Measurements from ENCODE around the gene DUS3L. TPM values are rescaled to one million over a fixed set of nuclear protein-coding genes. Genes with fewer than 3 reads are reported as not detected.

DUS3L gene
- polyA plus RNA-seq, 1 experiment = 7.8 TPM

DNA sequence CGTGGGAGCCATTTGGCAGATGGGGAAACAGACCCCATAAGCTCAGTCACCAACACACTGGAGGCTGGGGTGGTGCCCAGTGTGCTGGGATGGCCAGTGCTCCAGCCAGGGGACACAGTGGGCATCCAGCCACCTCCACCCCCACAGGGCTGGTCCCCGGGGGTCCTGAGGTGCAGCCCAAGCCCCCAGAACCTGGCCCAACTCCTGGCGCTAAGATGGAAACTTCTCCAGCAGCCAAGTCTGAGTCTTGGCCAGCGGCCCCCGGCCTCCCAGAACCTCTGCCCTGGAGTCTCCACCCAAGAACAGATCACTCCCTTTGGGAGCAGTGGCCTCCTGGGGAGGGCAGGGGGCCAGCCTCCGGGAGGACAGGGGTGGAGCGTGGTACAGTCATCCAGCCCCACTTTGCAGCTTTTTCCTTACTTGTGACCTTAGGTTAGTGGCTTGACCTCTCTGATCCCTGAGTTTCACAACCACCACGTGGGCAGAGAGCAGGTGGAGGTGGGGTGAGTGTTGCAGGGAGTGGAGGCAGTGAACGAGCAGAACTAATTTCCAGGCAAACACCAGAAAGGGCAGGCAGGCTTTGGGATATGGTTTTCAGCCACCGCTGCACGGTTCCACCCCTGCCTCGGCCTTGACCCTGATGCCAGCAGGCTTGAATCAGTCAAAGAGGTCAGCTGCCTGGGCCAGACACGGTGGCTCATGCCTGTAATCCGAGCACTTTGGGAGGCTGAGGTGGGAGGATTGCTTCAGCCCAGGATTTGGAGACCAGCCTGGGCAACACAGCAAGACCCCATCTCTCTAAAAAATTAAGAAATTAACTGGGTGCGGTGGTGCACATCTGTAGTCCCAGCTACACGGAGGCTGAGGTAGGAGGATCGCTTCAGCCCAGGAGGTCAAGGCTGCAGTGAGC lies 9.7 kb upstream of the DUS3L start:
- no peak for DNase-seq (ENCODE audit: low read depth, low spot score)
- CTCF ChIA-PET = interaction anchor here (1.2 kb wide), 1 partner anchor 222 kb away, joined by 4 read pairs; no protein-coding TSS in a partner anchor
- Histone ChIP-seq H3K4me3 (ENCODE audit: low read depth, low read length) (no peak overlapping the region), H3K27ac (ENCODE audit: low read depth, low read length) (no peak overlapping the region), H3K27me3 (ENCODE audit: control insufficient read depth, insufficient read depth, low read length) (peaks cover 34% of the 10 kb centered on the region), H3K9me3 (ENCODE audit: control insufficient read depth, insufficient read depth, low read length) (no peaks in the 10 kb centered on the region; the same call in 1 of the 2 replicates)
- POLR2A ChIA-PET = no interaction called here
- TF ChIP-seq, protein P1, sequence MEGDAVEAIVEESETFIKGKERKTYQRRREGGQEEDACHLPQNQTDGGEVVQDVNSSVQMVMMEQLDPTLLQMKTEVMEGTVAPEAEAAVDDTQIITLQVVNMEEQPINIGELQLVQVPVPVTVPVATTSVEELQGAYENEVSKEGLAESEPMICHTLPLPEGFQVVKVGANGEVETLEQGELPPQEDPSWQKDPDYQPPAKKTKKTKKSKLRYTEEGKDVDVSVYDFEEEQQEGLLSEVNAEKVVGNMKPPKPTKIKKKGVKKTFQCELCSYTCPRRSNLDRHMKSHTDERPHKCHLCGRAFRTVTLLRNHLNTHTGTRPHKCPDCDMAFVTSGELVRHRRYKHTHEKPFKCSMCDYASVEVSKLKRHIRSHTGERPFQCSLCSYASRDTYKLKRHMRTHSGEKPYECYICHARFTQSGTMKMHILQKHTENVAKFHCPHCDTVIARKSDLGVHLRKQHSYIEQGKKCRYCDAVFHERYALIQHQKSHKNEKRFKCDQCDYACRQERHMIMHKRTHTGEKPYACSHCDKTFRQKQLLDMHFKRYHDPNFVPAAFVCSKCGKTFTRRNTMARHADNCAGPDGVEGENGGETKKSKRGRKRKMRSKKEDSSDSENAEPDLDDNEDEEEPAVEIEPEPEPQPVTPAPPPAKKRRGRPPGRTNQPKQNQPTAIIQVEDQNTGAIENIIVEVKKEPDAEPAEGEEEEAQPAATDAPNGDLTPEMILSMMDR (IDR thresholded peaks at IDR 0.05; ENCODE audit: low read depth, low read length) = no peak

DNA sequence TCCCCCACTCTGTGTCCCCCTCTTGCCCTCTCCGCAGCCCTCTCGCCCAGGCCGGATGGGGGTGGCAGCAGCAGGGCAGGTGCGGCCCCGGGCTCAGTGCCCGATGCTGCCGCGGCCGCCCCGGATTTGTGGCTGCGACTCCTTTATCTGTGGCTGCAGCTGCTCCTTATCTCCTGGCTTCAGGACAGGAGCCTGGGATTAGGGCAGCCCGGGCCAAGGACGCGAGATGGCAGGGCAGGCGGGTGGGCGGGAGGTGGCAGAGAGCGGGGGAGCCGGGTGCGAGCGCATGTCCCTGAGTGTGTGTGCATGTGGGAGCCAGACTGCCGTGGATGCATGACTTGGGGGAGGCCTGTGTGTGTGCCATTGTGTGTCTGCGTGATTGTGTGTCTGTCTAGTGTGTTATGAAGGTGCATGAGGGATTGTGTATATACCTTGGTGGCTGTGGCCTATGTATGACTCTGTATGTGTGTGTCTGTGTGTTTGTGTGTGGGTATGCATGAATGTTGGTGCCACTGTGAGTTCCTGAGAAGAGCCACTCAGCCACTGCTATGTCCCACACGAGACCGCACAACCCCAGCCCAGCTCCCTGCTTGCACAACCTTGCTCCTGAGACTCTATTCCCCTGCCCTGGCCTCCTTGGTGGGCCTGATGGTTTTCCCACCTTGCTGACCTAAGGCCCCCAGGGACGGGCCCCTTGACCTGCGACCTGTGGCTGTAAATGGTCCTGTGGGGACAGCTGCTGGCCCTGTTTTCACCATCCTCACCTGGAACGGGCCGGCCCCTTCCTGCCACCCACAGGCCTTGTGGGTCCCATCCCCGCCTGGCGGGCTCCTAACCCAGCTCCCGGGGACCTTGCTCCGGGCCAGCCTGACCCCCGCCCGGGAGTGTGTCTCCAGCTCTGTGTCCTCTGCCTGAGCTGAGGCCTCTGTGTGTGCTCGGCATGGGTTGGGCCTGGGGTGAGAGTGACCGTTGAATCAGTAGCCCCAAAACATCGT lies 8.6 kb upstream of the DUS3L start:
- peaks cover 30% of the 10 kb centered on the region for H3K27me3 ChIP-seq (ENCODE audit: control insufficient read depth, insufficient read depth, low read length)
- CTCF ChIA-PET = interaction anchor here (0.7 kb wide), 1 partner anchor 251 kb away, joined by 3 read pairs; no protein-coding TSS in a partner anchor
- no peak overlapping the region for H3K4me3 ChIP-seq (ENCODE audit: low read depth, low read length)
- TF ChIP-seq, protein P1 (IDR thresholded peaks at IDR 0.05; ENCODE audit: low read depth, low read length) = no peak
- DNase-seq (ENCODE audit: low read depth, low spot score) = no peak
- POLR2A ChIA-PET = interaction anchor here (0.5 kb wide), 1 partner anchor 31 kb away, joined by 9 read pairs; no protein-coding TSS in a partner anchor
- no peaks in the 10 kb centered on the region; the same call in 1 of the 2 replicates for H3K9me3 ChIP-seq (ENCODE audit: control insufficient read depth, insufficient read depth, low read length)
- H3K27ac ChIP-seq (ENCODE audit: low read depth, low read length) = no peak overlapping the region

DNA sequence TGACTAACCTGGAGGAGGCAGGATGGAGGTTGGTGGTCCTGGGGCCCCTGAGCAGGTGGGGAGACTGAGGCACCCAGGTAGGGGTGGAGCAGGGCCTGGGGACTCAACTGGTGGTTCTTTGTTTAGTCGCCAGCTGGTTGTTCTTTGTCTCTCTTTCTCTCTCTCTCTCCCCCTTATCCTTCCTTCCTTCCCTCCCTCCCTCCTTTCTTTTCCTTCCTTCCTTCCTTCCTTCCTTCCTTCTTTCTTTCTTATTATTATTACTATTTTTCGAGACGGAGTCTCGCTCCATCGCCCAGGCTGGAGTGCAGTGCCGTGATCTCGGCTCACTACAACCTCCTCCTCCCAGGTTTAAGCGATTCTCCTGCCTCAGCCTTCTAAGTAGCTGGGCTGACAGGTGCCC lies 7.3 kb upstream of the DUS3L start:
- no peak for DNase-seq (ENCODE audit: low read depth, low spot score)
- Histone ChIP-seq H3K27ac (ENCODE audit: low read depth, low read length) (no peak overlapping the region), H3K9me3 (ENCODE audit: control insufficient read depth, insufficient read depth, low read length) (no peaks in the 10 kb centered on the region; the same call in 1 of the 2 replicates), H3K27me3 (ENCODE audit: control insufficient read depth, insufficient read depth, low read length) (peaks cover 25% of the 10 kb centered on the region), H3K4me3 (ENCODE audit: low read depth, low read length) (no peak overlapping the region)
- TF ChIP-seq, protein P1 (IDR thresholded peaks at IDR 0.05; ENCODE audit: low read depth, low read length) = no peak
- CTCF ChIA-PET = interaction anchor here (0.9 kb wide), 1 partner anchor 24 kb away, joined by 3 read pairs; no protein-coding TSS in a partner anchor
- POLR2A ChIA-PET = interaction anchor here (0.6 kb wide), 1 partner anchor 18 kb away, joined by 8 read pairs; no protein-coding TSS in a partner anchor

DNA sequence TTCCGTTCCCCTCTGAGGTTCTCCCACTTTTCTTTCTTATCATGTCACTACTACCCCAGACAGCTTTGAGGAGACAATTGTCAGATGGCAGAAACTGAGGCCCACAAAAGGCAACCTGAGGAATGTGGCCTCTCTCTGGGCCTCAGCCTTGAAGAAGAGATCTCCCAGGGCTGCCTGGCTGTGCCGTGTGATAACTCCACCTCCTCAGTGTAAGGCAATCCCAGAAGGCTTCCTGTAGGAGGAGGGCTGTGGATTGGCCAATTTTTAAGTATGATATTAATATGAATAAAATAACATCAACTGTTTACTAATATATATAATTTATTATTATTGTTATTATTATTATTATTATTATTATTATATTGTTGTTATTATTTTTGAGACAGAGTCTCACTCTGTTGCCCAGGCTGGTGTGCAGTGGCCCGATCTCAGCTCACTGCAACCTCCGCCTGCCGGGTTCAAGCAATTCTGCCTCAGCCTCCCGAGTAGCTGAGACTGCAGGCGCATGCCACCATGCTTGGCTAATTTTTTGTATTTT lies 4.5 kb upstream of the DUS3L start:
- peaks cover 20% of the 10 kb centered on the region for H3K27me3 ChIP-seq (ENCODE audit: control insufficient read depth, insufficient read depth, low read length)
- no peak overlapping the region for H3K27ac ChIP-seq (ENCODE audit: low read depth, low read length)
- no peak for DNase-seq (ENCODE audit: low read depth, low spot score)
- H3K4me3 ChIP-seq (ENCODE audit: low read depth, low read length) = no peak overlapping the region
- TF ChIP-seq, protein P1 (IDR thresholded peaks at IDR 0.05; ENCODE audit: low read depth, low read length) = no peak
- H3K9me3 ChIP-seq (ENCODE audit: control insufficient read depth, insufficient read depth, low read length) = peaks cover 9% of the 10 kb centered on the region; the same call in 1 of the 2 replicates
- ChIA-PET CTCF (interaction anchor here (0.6 to 6.9 kb wide), 3 partner anchors 8 to 292 kb away, joined by 6 to 69 read pairs (median 8); partner anchors contain the start of gene NRTN), POLR2A (no interaction called here)
